Keratinocyte (primary cell): Measurements from ENCODE around the gene SLC9A7.

Experiments used
- EZH2 ChIP-seq: IDR thresholded peaks from one replicate; pipeline ENCODE4 v1.6.1; 2012; ENCODE audit warnings: inconsistent platforms, mild to moderate bottlenecking, low read length, moderate library complexity
- TF ChIP-seq, protein P1 (sequence below), 3 experiments: IDR thresholded peaks in 1 of 3; conservative IDR thresholded peaks in 1 of 3; optimal IDR thresholded peaks in 1 of 3; 2 replicates in 2 of 3; 3 replicates in 1 of 3; pipeline versions ENCODE3 to v1.5.1; 2011; ENCODE audit warnings: low read length in 3 of 3, mild to moderate bottlenecking in 3 of 3, moderate library complexity in 2 of 3, control low read depth in 1 of 3, inconsistent platforms in 1 of 3; ENCODE audit not compliant: insufficient read depth in 2 of 3; ENCODE audit errors: extremely low read depth in 1 of 3

DNA sequence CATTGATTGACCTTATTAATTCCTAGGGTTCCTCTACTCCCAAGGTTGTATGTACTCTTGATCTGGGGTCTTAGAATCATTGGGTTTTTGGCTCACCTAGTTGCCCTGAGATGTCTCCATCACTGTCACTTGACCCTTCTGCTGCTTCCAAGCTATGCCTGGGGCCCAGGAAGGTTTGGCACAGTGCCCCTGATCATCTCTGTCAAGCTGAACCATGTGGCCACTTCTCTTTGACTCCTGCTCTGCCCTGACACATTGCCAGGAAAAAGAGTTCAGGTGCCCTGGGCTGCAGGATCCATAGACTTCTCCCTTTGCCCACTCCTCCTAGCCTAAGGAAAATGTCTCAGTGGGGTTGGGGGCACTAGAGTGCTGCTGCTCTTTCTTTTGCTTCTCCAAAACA is 189.3 kb downstream of the SLC9A7 start:
- TF ChIP-seq, protein P1, sequence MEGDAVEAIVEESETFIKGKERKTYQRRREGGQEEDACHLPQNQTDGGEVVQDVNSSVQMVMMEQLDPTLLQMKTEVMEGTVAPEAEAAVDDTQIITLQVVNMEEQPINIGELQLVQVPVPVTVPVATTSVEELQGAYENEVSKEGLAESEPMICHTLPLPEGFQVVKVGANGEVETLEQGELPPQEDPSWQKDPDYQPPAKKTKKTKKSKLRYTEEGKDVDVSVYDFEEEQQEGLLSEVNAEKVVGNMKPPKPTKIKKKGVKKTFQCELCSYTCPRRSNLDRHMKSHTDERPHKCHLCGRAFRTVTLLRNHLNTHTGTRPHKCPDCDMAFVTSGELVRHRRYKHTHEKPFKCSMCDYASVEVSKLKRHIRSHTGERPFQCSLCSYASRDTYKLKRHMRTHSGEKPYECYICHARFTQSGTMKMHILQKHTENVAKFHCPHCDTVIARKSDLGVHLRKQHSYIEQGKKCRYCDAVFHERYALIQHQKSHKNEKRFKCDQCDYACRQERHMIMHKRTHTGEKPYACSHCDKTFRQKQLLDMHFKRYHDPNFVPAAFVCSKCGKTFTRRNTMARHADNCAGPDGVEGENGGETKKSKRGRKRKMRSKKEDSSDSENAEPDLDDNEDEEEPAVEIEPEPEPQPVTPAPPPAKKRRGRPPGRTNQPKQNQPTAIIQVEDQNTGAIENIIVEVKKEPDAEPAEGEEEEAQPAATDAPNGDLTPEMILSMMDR (optimal IDR thresholded peaks at IDR 0.05 in 1 of 3, IDR thresholded peaks at IDR 0.05 in 1 of 3, conservative IDR thresholded peaks at IDR 0.05 in 1 of 3; ENCODE audit: extremely low read depth in 1 of 3, insufficient read depth in 2 of 3, low read length in 3 of 3), result no peak
- TF ChIP-seq EZH2, result no peak
